K562 (cell line): Measurements from ENCODE around the gene PPP1R14B. TPM values are rescaled to one million over a fixed set of nuclear protein-coding genes. Genes with fewer than 3 reads are reported as not detected.

Experiments
- ATAC-seq: fragments of 200-7000 bp; cut with Tn5 transposase; 3 replicates; pipeline ENCODE4 v1.9.1; 2020; ENCODE audit warnings: moderate library complexity
- BruUV-seq: library from RNA; stranded (reverse); fragments of 400-500 nt; replicated peaks from 2 replicates; lab custom pipeline; 2021; lab: Mats Ljungman, UMichigan
- CTCF ChIA-PET: fragments of 300-600 bp; formaldehyde crosslinking; extraction: SDS; loops from one replicate; lab custom pipeline; 2021; ENCODE audit warnings: low intra/inter-chr PET ratio; lab: Yijun Ruan, JAX
- POLR2A ChIA-PET: fragments of 300-600, 350-650 bp; sonication (Branson Sonifier 250); formaldehyde crosslinking; extraction: SDS; loops from one replicate; lab custom pipeline; 2021; ENCODE audit warnings: antibody characterized with exemption, inconsistent platforms; lab: Yijun Ruan, JAX
- DNase-seq, 4 experiments: peaks; one replicate each; pipeline versions ENCODE4 v3.0.0 to v3.0.0-alpha.2; 2011 to 2018; ENCODE audit warnings: low spot score in 3 of 4, mixed read lengths in 3 of 4; ENCODE audit errors: extremely low read depth in 1 of 4
- FAIRE-seq: peaks from 2 replicates; lab custom pipeline; 2011; peaks lifted over from hg19 to GRCh38; lab: Jason Lieb, UNC
- H2AFZ ChIP-seq: 2 replicates; pipeline ENCODE4 v1.6.0; 2011; ENCODE audit warnings: low read depth, low read length, control low read depth, inconsistent platforms
- H3K27ac ChIP-seq: fragments of 200-600 bp; 3 replicates; pipeline ENCODE4 v1.8.0; 2011; ENCODE audit warnings: low read depth, mild to moderate bottlenecking, control low read depth, inconsistent platforms, low read length, moderate library complexity, mixed read lengths; ENCODE audit errors: extremely low read depth
- H3K27me3 ChIP-seq, 2 experiments: fragments of 300-600 bp in 1 of 2; 2 replicates in 1 of 2; 3 replicates in 1 of 2; pipeline versions ENCODE4 v1.6.0 to v1.8.0; 2011; ENCODE audit warnings: inconsistent platforms in 2 of 2, low read length in 2 of 2, mild to moderate bottlenecking in 1 of 2, mixed read lengths in 1 of 2, moderate library complexity in 1 of 2; ENCODE audit not compliant: control insufficient read depth in 2 of 2, insufficient read depth in 2 of 2
- H3K36me3 ChIP-seq: fragments of 300-600 bp; 3 replicates; pipeline ENCODE4 v1.8.0; 2011; ENCODE audit warnings: mild to moderate bottlenecking, low read length, inconsistent platforms; ENCODE audit not compliant: control insufficient read depth, insufficient read depth
- H3K4me1 ChIP-seq, 2 experiments: fragments of 200-600 bp in 1 of 2; replicated peaks in 1 of 2; 2 replicates in 1 of 2; 3 replicates in 1 of 2; pipeline versions ENCODE4 v1.5.1 to v1.8.0; 2011; ENCODE audit warnings: inconsistent platforms in 2 of 2, low read length in 2 of 2, mild to moderate bottlenecking in 1 of 2, mixed read lengths in 1 of 2, moderate library complexity in 1 of 2; ENCODE audit not compliant: control insufficient read depth in 2 of 2, insufficient read depth in 2 of 2
- H3K4me2 ChIP-seq: 2 replicates; pipeline ENCODE4 v1.6.1; 2011; ENCODE audit warnings: low read length, control low read depth, inconsistent platforms, mixed read lengths; ENCODE audit not compliant: insufficient read depth
- H3K4me3 ChIP-seq: fragments of 200-600 bp; sonication (generic), shearing (Covaris generic); 2 replicates; pipeline ENCODE4 v1.5.1; 2016; ENCODE audit warnings: control low read depth, inconsistent platforms
- H3K79me2 ChIP-seq: fragments of 200-600 bp; 3 replicates; pipeline ENCODE4 v1.8.0; 2011; ENCODE audit warnings: low read length, inconsistent platforms; ENCODE audit not compliant: control insufficient read depth, insufficient read depth
- H3K9ac ChIP-seq, 2 experiments: 2 replicates each; pipeline versions ENCODE4 v1.6.0 to v1.6.1; 2011; ENCODE audit warnings: low read depth in 2 of 2, low read length in 2 of 2, control low read depth in 1 of 2, inconsistent platforms in 1 of 2, mild to moderate bottlenecking in 1 of 2, mixed read lengths in 1 of 2; ENCODE audit not compliant: insufficient read depth in 1 of 2
- H3K9me1 ChIP-seq: one replicate; pipeline ENCODE4 v1.6.0; 2011; ENCODE audit warnings: inconsistent platforms, mild to moderate bottlenecking, low read length, moderate library complexity; ENCODE audit not compliant: control insufficient read depth, insufficient read depth
- H3K9me3 ChIP-seq: replicated peaks from 2 replicates; pipeline ENCODE4 v1.5.1; 2011; ENCODE audit warnings: low read depth, low read length, inconsistent platforms; ENCODE audit not compliant: control insufficient read depth, insufficient read depth
- H4K20me1 ChIP-seq: replicated peaks from 2 replicates; pipeline ENCODE4 v1.6.1; 2011; ENCODE audit warnings: low read length, inconsistent platforms, mixed read lengths; ENCODE audit not compliant: control insufficient read depth, insufficient read depth
- ZNF347 ChIP-seq: fragments of 450-650 bp; formaldehyde crosslinking; IDR thresholded peaks from 2 replicates; pipeline ENCODE4 v1.4.0; 2020; ENCODE audit warnings: low read depth, mild to moderate bottlenecking, moderate library complexity
- WGBS: fragments of 100-300 bp; shearing (Covaris generic); methylation state at CpG from one replicate; pipeline ENCODE4 v1.1.6; 2016; ENCODE audit warnings: low coverage, mixed read lengths; ENCODE audit not compliant: insufficient coverage; ENCODE audit errors: missing lambda C conversion rate; 5-methylcytosine and 5-hydroxymethylcytosine counted together
- in situ Hi-C: fragments of 300-500 bp; cut with MboI; formaldehyde crosslinking; loops from 4 replicates; pipeline ENCODE4 v1.15.0; 2018; ENCODE audit warnings: inconsistent platforms, mixed read lengths
- intact Hi-C: fragments of 100-400 bp; cut with micrococcal nuclease; formaldehyde crosslinking; loops from 2 replicates; pipeline ENCODE4 v1.14.2; 2022
- polyA plus RNA-seq, 8 experiments: library from polyadenylated mRNA; depleted of rRNA in 4 of 8; stranded (reverse) in 5 of 8; unstranded in 3 of 8; fragments of >200 nt; fragmentation: Nextera tagmentation in 2 of 8; fragmentation: Illumina TruSeq in 1 of 8; extraction: Ambion mirVana in 2 of 8; extraction: Trizol in 1 of 8; gene quantifications; 2 replicates each; pipeline versions ENCODE4 v1.2.1 to v1.2.3, GENCODE V29; 2011 to 2014; ENCODE audit warnings: inconsistent platforms in 1 of 8, missing spikeins in 1 of 8
- total RNA-seq, 7 experiments: library from RNA; depleted of rRNA in 6 of 7; stranded (reverse); fragments of >200 nt in 6 of 7; fragmentation: Illumina TruSeq in 2 of 7; extraction: Trizol in 2 of 7; gene quantifications; 2 replicates each; pipeline versions ENCODE4 v1.2.1 to v1.2.3, GENCODE V29; 2011 to 2021; ENCODE audit warnings: low replicate concordance in 1 of 7
- TF ChIP-seq, protein P1 (sequence below): sonication (generic); formaldehyde crosslinking; IDR thresholded peaks from 2 replicates; pipeline ENCODE4 v1.8.1; 2023; ENCODE audit warnings: mild to moderate bottlenecking, missing genetic modification reagents

PPP1R14B gene
- total and polyA plus RNA-seq, 9 of the 15 experiments (the other 6 are each of a cell fraction or from before 2014, with no cell fraction given), result 7.7 to 566 (median 212) TPM

DNA sequence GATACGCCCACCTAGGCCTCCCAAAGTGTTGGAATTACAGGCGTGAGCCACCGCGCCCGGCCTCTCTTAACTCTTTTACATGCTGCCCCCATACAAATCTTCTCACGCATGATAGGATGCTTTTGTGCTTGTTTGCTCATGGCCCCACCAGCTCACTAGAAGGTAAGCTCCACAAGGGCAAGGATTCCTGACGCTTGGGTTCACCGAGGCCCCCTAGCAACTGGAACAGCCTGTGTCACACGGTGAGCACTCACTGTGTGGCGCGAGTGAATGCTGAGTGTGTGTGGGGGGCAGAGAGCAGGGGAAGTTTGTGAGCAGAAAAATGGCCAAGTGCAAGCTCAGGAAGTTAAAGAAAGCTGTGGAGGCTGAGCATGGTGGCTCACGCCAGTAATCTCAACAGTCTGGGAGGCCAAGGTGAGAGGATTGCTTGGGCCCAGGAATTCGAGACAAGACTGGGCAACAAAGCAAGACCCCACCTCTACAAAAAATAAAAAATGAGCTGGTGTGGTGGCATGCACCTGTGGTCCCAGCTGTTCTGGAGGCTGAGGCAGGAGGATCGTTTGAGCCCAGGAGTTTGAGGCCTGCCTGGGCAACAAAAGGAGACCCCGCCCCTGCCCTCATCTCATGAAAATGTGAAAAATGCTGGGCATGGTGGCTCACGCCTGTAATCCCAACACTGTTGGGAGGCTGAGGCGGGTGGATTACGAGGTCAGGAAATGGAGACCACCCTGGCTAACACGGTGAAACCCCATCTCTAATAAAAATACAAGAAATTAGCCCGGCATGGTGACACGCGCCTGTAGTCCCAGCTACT, 35.4 kb upstream of the PPP1R14B start:
- H3K9me1 ChIP-seq, result no peaks in the 10 kb centered on the region
- ATAC-seq (no peak), DNase-seq (no peak), FAIRE-seq (no peak)
- peaks cover 7 to 36% of the 10 kb centered on the region in 2 experiments; a peak in 4 of 5 replicates for H3K4me1 ChIP-seq
- TF ChIP-seq ZNF347, result no peak
- TF ChIP-seq, protein P1, sequence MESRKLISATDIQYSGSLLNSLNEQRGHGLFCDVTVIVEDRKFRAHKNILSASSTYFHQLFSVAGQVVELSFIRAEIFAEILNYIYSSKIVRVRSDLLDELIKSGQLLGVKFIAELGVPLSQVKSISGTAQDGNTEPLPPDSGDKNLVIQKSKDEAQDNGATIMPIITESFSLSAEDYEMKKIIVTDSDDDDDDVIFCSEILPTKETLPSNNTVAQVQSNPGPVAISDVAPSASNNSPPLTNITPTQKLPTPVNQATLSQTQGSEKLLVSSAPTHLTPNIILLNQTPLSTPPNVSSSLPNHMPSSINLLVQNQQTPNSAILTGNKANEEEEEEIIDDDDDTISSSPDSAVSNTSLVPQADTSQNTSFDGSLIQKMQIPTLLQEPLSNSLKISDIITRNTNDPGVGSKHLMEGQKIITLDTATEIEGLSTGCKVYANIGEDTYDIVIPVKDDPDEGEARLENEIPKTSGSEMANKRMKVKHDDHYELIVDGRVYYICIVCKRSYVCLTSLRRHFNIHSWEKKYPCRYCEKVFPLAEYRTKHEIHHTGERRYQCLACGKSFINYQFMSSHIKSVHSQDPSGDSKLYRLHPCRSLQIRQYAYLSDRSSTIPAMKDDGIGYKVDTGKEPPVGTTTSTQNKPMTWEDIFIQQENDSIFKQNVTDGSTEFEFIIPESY (CRISPR knock-in tag), result 0 out of 2 replicates have a peak, but pooled peaks have one; percentile 23
- in situ Hi-C loops, result no loop called here
- no peaks in the 10 kb centered on the region for H3K27me3 ChIP-seq
- no TSS peak for BruUV-seq
- no peak overlapping the region for H3K4me2 ChIP-seq
- CTCF ChIA-PET, result no interaction called here
- no peak overlapping the region for H3K4me3 ChIP-seq
- no peak overlapping the region for H2AFZ ChIP-seq
- H3K9me3 ChIP-seq, result no peaks in the 10 kb centered on the region
- WGBS, result 95% methylated on average over 22 of the region's 22 CpGs
- no peak overlapping the region for H3K27ac ChIP-seq
- peaks cover 12% of the 10 kb centered on the region; the same call in 2 of the 3 replicates for H3K79me2 ChIP-seq
- H3K9ac ChIP-seq, result no peak overlapping the region; a peak in 1 of 4 replicates
- intact Hi-C loops, result no loop called here
- H3K36me3 ChIP-seq, result peaks cover 11% of the 10 kb centered on the region; the same call in 1 of the 3 replicates
- no peaks in the 10 kb centered on the region for H4K20me1 ChIP-seq
- POLR2A ChIA-PET, result interaction anchor here (0.7 to 5.1 kb wide), 4 partner anchors 12 to 76 kb away, joined by 3 to 54 read pairs (median 3); partner anchors contain the start of gene FERMT3
